GM19463 (cell line): ENCODE data around the gene SLC26A2.

ENCODE experiments used
- ATAC-seq: cut with Tn5 transposase; IDR thresholded peaks from one replicate; pipeline ENCODE4 v1.9.1; 2021; ENCODE audit warnings: mild to moderate bottlenecking, moderate library complexity; ENCODE audit not compliant: unreplicated experiment

Gene SLC26A2

GRCh38 chr5:150035139-150035895, 74.8 kb downstream of the SLC26A2 start:
- ATAC-seq, result peak; percentile 99

- ATAC-seq, result no peak
Observed at GRCh38 chr5:150036513-150036912, 76.0 kb downstream of the SLC26A2 start.
